GM13976 (cell line): Measurements from ENCODE around the gene FUT8.

ENCODE experiments used
- DNase-seq: peaks from one replicate; pipeline ENCODE4 v3.0.0; 2012; ENCODE audit warnings: low spot score
- CTCF ChIP-seq: IDR thresholded peaks from 2 replicates; pipeline ENCODE4 v1.5.1; 2012; ENCODE audit warnings: borderline replicate concordance, mild to moderate bottlenecking; ENCODE audit not compliant: insufficient read depth; ENCODE audit errors: extremely low read depth, missing control alignments, control extremely low read depth
- in situ Hi-C: fragments of 300-500 bp; cut with MboI; formaldehyde crosslinking; loops from one replicate; pipeline ENCODE4 v1.12.0; 2022; ENCODE audit warnings: low sequenced_read_pairs, mixed read lengths, inconsistent platforms; ENCODE audit not compliant: unreplicated experiment

The FUT8 gene

DNA sequence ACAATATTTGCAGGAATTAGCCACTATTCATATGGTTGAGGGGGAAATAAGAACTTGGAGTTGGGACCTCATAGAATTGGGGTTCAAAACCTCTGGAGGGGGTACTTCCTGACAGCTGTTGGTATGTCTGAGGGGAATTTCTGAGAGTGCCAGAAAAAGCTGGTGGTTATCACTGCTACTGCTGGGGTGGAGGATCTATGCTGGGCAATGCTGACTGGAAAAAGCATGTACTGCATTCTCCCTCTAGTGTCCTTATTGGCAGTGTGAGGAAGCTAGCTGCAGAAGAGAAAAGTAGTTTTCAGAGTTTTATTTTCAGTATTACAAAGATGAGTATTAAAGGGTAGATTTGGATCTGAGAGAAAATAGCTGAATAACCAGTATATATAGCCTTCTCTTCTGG, 88.8 kb downstream of the FUT8 start:
- no peak for DNase-seq
- TF ChIP-seq CTCF = no peak
- in situ Hi-C loops = no loop called here

- in situ Hi-C loops = no loop called here
- DNase-seq = peak; percentile 20
- no peak for TF ChIP-seq CTCF
Observed at GRCh38 chr14:65502676-65503124, 90.2 kb downstream of the FUT8 start.

GRCh38 chr14:65503771-65504170, 91.2 kb downstream of the FUT8 start:
- TF ChIP-seq CTCF = no peak
- in situ Hi-C loops = no loop called here
- no peak for DNase-seq

- DNase-seq = no peak
- in situ Hi-C loops = no loop called here
- TF ChIP-seq CTCF = no peak
Observed at GRCh38 chr14:65506801-65507200, 94.3 kb downstream of the FUT8 start.

- in situ Hi-C loops = no loop called here
- no peak for TF ChIP-seq CTCF
- no peak for DNase-seq
Observed at GRCh38 chr14:65509842-65510241, 97.3 kb downstream of the FUT8 start.

DNA sequence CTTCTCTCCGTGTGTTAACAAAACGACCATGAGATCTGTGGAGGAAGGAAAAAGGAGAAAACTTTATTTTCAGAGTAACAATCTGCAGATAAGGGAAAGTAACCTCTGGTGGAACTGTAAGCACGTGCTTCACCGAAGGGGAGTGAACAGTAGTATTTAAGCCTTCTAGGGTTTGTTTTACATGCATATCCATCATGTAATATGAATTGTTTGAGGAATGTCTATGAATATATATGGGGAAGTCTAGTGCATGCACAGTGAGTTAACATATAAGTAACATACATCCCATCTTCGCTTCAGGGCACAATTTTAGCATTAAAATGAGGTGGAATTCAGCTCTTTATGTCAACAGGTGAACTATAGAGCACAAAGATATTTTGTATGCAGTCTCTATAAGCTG, 101.1 kb downstream of the FUT8 start:
- in situ Hi-C loops = no loop called here
- TF ChIP-seq CTCF = no peak
- no peak for DNase-seq
